ENCODE data around the gene EPHB4.
A peak's percentile ranks its signal among the peaks of the same experiment; 100 is the strongest.
"Not testable (repeated sequence)": the region's sequence is repeated elsewhere in the genome, so short reads cannot be mapped to it uniquely, and the experiment has no call there.

Gene EPHB4

GRCh38 chr7:100819586-100819985, 7.7 kb downstream of the EPHB4 start:
- no peak for DNase-seq

DNA sequence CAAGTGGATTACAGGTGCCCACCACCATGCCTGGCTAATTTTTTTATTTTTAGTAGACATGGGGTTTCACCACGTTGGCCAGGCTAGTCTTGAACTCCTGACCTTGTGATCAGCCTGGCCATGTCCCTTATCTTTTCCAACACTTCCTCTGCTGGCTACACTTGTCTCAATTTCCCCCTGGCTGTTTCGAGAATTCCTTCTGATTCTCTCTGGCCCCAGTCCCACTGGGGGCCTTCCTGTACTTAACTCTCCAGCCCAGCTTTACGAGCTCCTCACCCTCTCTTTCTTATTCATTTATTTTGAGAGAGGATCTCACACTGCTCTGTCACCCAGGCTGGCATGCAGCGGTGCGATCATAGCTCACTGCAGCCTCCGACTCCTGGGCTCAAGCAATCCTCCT, 8.5 kb downstream of the EPHB4 start:
- DNase-seq, result no peak

DNA sequence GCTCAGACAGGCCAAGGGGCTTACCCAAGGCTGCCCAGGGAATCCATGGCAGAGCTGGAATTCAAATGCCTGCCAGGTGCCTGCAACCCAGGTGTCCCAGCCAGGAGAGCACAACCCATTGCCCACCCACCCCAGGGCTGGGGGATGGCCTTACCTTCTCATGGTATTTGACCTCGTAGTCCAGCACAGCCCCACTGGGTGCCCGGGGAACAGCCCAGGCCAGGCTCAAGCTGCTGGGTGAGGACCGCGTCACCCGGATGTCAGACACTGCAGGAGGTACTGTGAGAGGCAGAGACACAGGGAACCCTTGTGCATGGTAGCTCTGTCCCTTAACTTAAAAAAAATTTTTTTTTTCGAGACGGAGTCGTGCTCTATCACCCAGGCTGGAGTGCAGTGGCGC, 9.0 kb downstream of the EPHB4 start:
- DNase-seq, result no peak

GRCh38 chr7:100817097-100817496, 10.2 kb downstream of the EPHB4 start:
- no peak for DNase-seq

- DNase-seq, result not testable (repeated sequence)
Observed at GRCh38 chr7:100816515-100816914, 10.8 kb downstream of the EPHB4 start.

- no peak for DNase-seq
Observed at GRCh38 chr7:100812729-100813128, 14.6 kb downstream of the EPHB4 start.

DNA sequence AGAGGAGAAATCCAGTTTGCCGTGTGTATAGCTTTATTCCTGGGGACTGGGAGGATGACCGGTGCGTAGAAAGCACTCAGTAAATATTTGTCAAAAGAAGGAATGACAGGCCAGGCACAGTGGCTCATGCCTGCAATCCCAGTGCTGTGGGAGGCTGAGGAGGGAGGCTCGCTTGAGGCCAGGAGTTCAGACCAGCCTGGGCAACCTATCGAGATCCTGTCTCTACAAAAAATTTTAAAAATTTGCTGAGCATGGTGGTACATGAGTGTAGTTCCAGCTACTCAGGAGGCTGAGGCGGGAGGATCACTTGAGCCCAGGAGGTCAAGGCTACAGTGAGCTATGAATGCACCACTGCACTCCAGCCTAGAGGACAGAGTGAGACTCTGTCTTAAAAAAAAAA, 15.8 kb downstream of the EPHB4 start:
- no peak for DNase-seq

DNA sequence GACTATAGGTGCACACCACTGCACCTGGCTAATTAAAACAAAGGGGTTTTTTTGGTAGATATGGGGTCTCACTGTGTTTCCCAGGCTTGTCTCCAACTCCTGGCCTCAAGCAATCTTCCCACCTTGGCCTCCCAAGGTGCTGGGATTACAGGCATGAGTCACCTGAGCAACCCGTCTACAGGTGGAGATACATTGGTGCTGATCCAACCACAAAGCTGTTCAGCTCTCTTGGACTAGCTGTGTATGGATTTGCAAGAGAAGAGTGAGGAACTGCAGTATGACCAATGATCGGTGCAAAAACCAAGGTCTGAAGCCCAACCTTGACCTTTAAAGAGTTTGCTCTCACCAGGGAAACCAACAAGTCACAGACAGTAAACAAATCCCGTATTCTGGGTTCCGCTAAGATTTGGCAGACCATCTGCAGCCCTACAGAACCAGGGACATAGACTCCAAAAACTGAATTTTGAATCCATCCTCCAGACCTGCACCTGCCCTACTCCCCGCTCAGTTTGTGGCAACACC, 18.9 kb downstream of the EPHB4 start:
- no peak for DNase-seq

DNA sequence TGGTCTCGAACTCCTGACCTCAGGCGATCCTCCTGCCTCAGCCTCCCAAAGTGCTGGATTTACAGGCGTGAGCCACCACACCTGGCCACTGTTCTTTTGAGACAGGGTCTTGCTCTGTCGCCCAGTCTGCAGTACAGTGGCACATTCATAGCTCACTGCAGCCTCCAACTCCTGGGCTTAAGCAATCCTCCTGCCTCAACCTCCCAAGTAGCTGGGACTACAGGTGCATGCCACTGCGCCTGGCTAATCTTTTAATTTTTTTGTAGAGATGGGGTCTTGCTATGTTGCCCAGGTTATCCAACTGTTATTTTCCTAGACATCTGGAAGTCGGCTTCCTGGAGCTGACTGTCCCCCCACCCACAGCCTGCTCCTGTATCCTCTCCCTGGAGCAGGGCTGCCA, 20.4 kb downstream of the EPHB4 start:
- DNase-seq, result not testable (repeated sequence)

DNA sequence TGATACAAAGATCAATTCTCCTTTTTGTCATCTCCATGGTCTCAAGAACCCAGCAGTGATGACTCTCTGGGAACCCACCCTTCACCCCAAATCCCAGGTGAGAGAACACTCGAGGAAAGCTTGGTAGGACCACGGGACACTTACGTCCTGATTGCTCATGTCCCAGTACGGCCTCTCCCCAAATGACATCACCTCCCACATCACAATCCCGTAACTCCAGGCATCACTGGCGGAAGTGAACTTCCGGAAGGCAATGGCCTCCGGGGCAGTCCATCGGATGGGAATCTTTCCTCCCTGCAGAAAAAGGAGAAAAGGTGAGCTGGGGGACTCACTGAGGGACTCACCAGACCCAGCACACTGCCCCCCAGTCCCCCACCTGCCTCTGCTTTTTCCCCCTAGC, 21.0 kb downstream of the EPHB4 start:
- no peak for DNase-seq

DNA sequence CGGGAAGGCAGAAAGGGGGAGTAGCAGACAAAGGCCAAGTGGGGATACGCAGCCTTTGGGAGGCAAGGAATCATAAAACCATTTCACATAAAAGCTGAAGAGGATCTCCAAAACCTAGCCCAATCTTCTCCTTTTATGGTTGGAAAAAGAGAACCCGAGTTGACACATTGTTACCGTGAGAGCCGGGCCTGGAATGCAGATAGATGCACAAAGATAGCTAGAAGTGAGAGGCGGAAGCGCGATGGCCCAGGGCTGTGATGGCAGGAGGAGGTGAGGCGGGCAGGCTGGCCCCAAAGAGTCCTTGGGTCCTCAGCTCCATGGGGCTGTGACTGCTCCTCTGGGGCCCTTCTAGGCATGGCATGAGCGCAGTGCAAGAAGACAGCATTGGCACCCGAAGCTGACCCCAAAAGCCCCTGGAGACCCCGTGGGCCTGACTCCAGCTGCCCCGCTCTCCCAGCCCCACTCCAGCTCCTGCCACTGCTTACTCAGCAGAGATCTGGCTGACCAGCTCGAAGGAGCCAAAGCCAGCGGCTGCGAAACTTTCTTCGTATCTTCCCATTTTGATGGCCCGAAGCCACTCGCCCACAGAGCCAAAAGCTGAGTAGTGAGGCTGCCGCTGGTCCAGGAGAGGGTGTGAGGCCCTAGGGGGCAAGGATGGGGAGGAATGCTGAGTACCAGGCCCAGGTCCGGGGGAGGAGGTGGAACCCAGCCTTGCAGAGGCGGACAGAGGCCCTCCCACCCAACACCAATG, 22.5 kb downstream of the EPHB4 start:
- DNase-seq, result no peak

GRCh38 chr7:100803398-100804161, 23.7 kb downstream of the EPHB4 start:
- no peak for DNase-seq

DNA sequence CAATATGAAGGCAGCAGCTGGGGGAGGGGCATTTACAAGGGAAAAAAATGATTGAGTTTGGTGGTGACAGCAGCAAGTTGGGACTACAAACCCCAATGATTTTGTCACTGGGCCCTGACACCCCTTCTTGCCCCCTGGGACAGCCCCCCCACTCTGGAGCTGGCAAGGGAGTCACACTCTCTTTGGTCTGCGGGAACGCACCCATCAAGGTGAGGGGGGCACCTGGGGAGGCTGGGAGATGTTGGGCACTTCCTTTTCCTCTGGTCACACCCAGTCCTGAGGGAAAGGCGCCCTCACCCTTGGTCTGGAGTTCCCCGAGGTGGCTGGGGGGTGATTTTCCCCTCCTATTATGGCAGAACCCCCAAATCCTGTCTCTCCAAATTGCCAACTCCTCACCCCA, 24.4 kb downstream of the EPHB4 start:
- no peak for DNase-seq

DNA sequence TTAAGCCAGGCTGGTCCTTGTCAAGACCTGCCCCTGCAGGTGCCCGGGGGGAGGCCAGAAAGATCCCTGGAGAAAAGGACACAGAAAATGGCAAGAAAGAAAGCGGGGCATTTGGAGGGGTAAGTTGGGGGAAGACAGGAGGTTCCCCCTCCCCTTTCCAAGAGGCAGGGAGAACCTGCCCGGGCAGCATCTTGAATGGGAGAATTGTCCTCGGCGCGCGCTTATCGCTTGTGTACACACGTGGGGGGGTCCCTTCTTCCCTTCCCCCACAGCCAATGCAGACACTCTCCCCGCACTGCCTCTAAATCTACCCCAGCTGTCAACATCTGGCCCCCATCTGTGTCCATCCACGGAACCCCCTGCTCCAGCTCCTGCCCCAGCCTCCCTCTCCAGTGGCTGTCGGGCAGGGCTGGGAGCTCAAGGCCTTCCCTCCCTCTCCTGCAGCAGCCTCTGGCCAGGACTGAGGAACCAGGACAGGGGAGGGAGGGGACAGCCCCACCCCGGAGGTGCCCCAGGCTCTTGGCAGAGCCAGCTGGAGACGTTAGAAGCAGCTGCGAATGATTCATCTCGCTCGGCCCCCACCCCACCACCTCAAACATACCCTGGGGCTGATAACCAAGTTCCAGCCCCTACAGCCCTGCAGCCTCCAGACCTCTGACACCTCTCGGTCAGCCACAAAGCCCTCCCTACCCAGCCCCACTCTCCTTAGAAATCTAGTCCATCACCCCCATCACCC, 25.3 kb downstream of the EPHB4 start:
- no peak for DNase-seq

DNA sequence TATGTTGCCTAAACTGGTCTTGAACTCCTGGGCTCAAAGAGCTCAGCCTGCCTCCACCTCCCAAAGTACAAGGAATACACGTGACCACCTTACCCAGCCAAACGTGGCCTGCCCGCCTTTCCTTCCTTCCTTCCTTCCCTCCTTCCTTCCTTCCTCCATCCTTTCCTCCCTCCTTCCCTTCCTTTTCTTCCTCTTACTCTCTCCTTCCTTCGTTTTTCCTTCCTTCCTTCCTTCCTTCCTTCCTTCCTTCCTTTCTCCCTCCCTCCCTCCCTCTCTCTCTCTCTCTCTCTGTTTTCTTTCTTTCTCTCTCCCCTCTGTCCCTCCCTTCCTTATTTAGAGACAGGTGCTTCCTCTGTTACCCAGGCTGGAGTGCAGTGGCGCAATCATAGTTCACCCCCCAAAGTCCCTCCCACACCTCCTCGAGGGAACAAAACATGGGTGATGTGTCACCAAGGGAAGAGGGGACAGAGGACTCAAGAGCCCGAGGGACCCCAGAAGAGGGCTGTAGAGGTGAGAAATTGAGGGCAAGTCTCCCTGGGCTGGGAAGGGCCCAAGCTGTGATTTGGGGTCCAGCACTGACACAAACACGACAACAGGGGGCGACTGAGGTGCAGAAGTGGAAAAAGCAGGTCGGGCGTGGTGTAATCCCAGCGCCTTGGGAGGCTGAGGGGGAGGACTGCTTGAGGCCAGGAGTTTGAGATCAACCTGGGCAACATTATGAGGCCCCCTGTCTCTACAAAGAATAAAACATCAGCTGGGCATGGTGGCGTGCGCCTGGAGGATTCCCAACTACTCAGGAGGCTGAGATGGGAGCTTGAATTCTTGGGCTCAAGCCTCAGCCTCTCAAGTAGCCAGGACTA, 28.1 kb downstream of the EPHB4 start:
- DNase-seq, result peak; percentile 24

- DNase-seq, result no peak
Observed at GRCh38 chr7:100794741-100795140, 32.6 kb downstream of the EPHB4 start.

DNA sequence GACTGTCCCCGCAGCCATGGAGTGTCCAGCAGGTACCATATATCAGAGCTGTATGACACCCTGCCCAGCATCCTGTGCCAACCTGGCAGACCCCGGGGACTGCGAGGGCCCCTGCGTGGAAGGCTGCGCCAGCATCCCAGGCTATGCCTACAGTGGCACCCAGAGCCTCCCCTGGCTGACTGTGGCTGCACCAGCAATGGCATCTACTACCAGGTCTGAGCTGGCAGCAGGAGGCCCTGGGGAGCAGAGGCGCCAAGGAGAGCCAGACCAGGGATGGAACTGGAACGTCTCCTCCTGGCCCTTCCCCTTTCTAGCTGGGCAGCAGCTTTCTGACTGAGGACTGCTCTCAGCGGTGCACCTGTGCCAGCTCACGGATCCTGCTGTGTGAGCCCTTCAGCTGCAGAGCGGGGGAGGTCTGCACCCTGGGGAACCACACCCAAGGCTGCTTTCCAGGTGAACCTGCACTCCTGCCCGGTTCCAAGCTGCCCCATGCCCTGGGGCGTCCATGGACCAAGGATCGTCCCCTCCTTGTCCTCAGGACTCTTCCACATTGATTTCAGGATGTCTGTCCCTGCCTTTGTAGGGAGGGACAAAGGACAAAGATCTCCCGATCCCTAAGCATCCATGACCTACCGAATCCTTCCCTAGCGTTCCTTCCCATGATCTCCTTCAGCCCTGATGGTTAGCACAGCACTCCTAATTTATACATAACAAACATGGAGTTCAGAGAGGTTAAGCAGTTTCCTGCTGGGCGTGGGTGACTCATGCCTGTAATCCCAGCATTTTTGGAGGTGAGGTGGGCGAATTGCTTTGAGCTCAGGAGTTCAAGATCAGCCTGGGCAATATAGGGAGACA, 33.3 kb downstream of the EPHB4 start:
- DNase-seq, result no peak

GRCh38 chr7:100791881-100792666, 35.2 kb downstream of the EPHB4 start:
- no peak for DNase-seq

DNA sequence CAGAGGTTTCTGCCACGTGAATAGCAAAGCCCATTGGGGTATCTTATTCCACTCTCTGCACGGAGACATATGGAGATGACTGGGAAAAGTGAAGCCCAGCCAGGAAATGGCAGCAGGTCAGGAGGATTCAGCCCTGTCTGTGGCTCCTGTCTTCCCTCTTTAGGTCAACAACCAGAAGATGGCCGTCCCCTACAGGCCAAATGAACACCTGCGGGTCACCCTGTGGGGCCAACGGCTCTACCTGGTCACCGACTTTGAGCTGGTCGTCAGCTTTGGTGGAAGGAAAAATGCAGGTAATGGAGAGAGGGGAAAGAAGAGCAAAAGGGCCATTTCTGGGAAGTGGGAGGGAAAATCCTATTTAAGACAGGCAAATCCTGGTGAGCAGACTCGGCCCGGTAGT, 38.3 kb downstream of the EPHB4 start:
- no peak for DNase-seq

DNA sequence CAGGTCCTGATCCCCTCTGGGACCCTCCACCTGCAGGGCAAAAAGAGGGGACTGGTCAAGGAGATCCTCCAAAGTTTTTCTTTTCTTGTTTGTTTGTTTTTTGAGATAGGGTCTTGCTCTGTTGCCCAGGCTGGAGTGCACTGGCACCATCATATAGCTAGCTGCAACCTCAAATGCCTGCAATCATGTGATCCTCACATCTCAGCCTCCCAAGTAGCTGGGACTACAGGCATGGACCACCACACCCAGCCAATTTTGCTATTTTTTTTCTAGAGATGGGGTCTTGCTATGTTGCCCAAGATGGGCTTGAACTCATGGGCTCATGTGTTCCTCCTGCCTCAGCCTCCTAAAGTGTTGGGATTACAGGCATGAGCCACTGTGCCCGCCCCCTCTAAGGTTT, 41.0 kb downstream of the EPHB4 start:
- DNase-seq, result no peak

DNA sequence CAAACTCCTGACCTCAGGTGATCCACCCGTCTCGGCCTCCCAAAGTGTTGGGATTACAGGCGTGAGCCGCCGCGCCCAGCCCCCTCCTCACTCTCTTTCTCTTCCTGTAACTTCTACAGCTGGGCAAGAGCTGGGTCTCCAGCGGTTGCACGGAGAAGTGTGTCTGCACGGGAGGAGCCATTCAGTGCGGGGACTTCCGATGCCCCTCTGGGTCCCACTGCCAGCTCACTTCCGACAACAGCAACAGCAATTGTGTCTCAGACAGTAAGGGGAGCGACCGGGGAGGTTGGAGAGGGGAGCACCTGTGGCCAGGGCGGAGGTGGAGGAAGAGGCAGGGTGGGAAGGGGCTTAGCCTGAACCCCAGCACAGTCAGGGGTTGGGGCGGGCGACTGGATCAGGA, 41.4 kb downstream of the EPHB4 start:
- no peak for DNase-seq
